HCT116 (cell line): Measurements from ENCODE around the gene TAF1C. TPM values are rescaled to one million over a fixed set of nuclear protein-coding genes. Genes with fewer than 3 reads are reported as not detected.

Experiments used
- ATAC-seq: fragments of 200-7000 bp; cut with Tn5 transposase; 2 replicates; pipeline ENCODE4 v1.9.1; 2020; ENCODE audit warnings: mild to moderate bottlenecking, moderate library complexity
- BruUV-seq: library from RNA; stranded (reverse); fragments of 400-500 nt; replicated peaks from 2 replicates; lab custom pipeline; 2021; lab: Mats Ljungman, UMichigan
- CTCF ChIA-PET: fragments of 300-600 bp; sonication (Branson Sonifier 250); formaldehyde crosslinking; loops from one replicate; lab custom pipeline; 2021; ENCODE audit warnings: antibody characterized with exemption; lab: Charles Lee
- POLR2A ChIA-PET: fragments of 300-600, 350-600 bp; sonication (Branson Sonifier 250); formaldehyde crosslinking; loops from one replicate; lab custom pipeline; 2021; ENCODE audit warnings: antibody characterized with exemption; lab: Charles Lee
- RAD21 ChIA-PET, 2 experiments: fragments of 300-600 bp; sonication (Branson Sonifier 250); formaldehyde crosslinking; loops; one replicate each; lab custom pipeline; 2023; ENCODE audit warnings: low total read pairs in 2 of 2; ENCODE audit not compliant: uncharacterized antibody in 2 of 2, unreplicated experiment in 2 of 2, low non-redundant PET in 1 of 2; lab: Charles Lee
- DNase-seq: peaks from one replicate; pipeline ENCODE4 v3.0.0-alpha.2; 2010; ENCODE audit warnings: low read depth, low spot score
- H2AFZ ChIP-seq: fragments of 200-600 bp; shearing (Covaris generic), sonication (generic); 2 replicates; pipeline ENCODE4 v1.6.1; 2017; ENCODE audit warnings: low read depth, mixed run types, mixed read lengths, antibody characterized with exemption, low read length; ENCODE audit not compliant: poor library complexity, severe bottlenecking
- H3K27ac ChIP-seq: 2 replicates; pipeline ENCODE4 v1.5.1; 2012; ENCODE audit warnings: low read depth, low read length
- H3K27me3 ChIP-seq: fragments of 200-600 bp; sonication (generic); 2 replicates; pipeline ENCODE4 v1.6.1; 2016; ENCODE audit warnings: mixed run types, low read length, mixed read lengths; ENCODE audit not compliant: insufficient read depth
- H3K36me3 ChIP-seq, 2 experiments: fragments of 200-500 bp in 1 of 2; fragments of 200-600 bp in 1 of 2; sonication (Bioruptor generic) in 1 of 2; sonication (generic) in 1 of 2; 2 replicates each; pipeline versions ENCODE4 v1.5.1 to v1.6.1; 2014 to 2016; ENCODE audit warnings: low read length in 2 of 2, inconsistent platforms in 1 of 2, mixed read lengths in 1 of 2, mixed run types in 1 of 2; ENCODE audit not compliant: insufficient read depth in 2 of 2, control insufficient read depth in 1 of 2
- H3K4me1 ChIP-seq, 2 experiments: fragments of 200-600 bp in 1 of 2; sonication (generic) in 1 of 2; 2 replicates each; pipeline versions ENCODE4 v1.5.1 to v1.6.1; 2012 to 2017; ENCODE audit warnings: low read length in 2 of 2, inconsistent platforms in 1 of 2, mild to moderate bottlenecking in 1 of 2, mixed read lengths in 1 of 2, mixed run types in 1 of 2, moderate library complexity in 1 of 2; ENCODE audit not compliant: insufficient read depth in 2 of 2, control insufficient read depth in 1 of 2
- H3K4me2 ChIP-seq: fragments of 200-600 bp; sonication (generic); 2 replicates; pipeline ENCODE4 v1.6.1; 2017; ENCODE audit warnings: mixed run types, low read length, mixed read lengths
- H3K4me3 ChIP-seq, 2 experiments: fragments of 200-600 bp in 1 of 2; sonication (generic) in 1 of 2; replicated peaks in 1 of 2; 2 replicates each; pipeline ENCODE4 v1.5.1; 2011 to 2016; ENCODE audit warnings: low read length in 2 of 2, control low read depth in 1 of 2, low read depth in 1 of 2, mild to moderate bottlenecking in 1 of 2, mixed read lengths in 1 of 2, mixed run types in 1 of 2
- H3K79me2 ChIP-seq: fragments of 200-600 bp; sonication (generic); 2 replicates; pipeline ENCODE4 v1.6.1; 2017; ENCODE audit warnings: mild to moderate bottlenecking, mixed run types, low read length, moderate library complexity, mixed read lengths; ENCODE audit not compliant: insufficient read depth
- H3K9ac ChIP-seq: fragments of 200-600 bp; sonication (generic); 2 replicates; pipeline ENCODE4 v1.6.1; 2016; ENCODE audit warnings: low read length, mixed read lengths
- H3K9me2 ChIP-seq: fragments of 200-600 bp; sonication (generic), shearing (Covaris generic); 2 replicates; pipeline ENCODE4 v1.6.1; 2017; ENCODE audit warnings: mixed run types, mild to moderate bottlenecking, moderate library complexity; ENCODE audit not compliant: insufficient read depth
- H3K9me3 ChIP-seq, 2 experiments: fragments of 200-500 bp in 1 of 2; fragments of 200-600 bp in 1 of 2; sonication (Bioruptor generic) in 1 of 2; sonication (generic) in 1 of 2; 2 replicates each; pipeline ENCODE4 v1.6.1; 2014 to 2017; ENCODE audit warnings: low read length in 2 of 2, mixed read lengths in 2 of 2, inconsistent platforms in 1 of 2, low read depth in 1 of 2, mild to moderate bottlenecking in 1 of 2, mixed run types in 1 of 2, moderate library complexity in 1 of 2; ENCODE audit not compliant: control insufficient read depth in 1 of 2, insufficient read depth in 1 of 2
- H4K20me1 ChIP-seq: fragments of 200-600 bp; sonication (generic), shearing (Covaris generic); 2 replicates; pipeline ENCODE4 v1.6.1; 2017; ENCODE audit warnings: mixed run types, mild to moderate bottlenecking, moderate library complexity; ENCODE audit not compliant: insufficient read depth
- CBX3 ChIP-seq: IDR thresholded peaks from 2 replicates; pipeline ENCODE4 v1.6.1; 2012; ENCODE audit warnings: low read depth
- EGR1 ChIP-seq: IDR thresholded peaks from 2 replicates; pipeline ENCODE4 v1.6.1; 2012; ENCODE audit warnings: low read depth
- ELF1 ChIP-seq: IDR thresholded peaks from 2 replicates; pipeline ENCODE4 v1.6.1; 2012; ENCODE audit warnings: low read depth, borderline replicate concordance
- EZH2 ChIP-seq: fragments of 200-600 bp; sonication (generic); IDR thresholded peaks from 2 replicates; pipeline ENCODE4 v1.6.1; 2017; ENCODE audit warnings: antibody characterized with exemption, mixed run types
- EZH2phosphoT487 ChIP-seq: fragments of 200-600 bp; IDR thresholded peaks from 2 replicates; pipeline ENCODE4 v1.6.1; 2018; ENCODE audit warnings: antibody characterized with exemption, borderline replicate concordance
- FOSL1 ChIP-seq: IDR thresholded peaks from 2 replicates; pipeline ENCODE4 v1.6.1; 2012; ENCODE audit warnings: low read depth
- JUND ChIP-seq: IDR thresholded peaks from 2 replicates; pipeline ENCODE4 v1.6.1; 2012
- POLR2A ChIP-seq: IDR thresholded peaks from 2 replicates; pipeline ENCODE4 v1.7.0; 2011; ENCODE audit warnings: borderline replicate concordance; ENCODE audit not compliant: insufficient read depth, insufficient read length; ENCODE audit errors: extremely low read depth
- RAD21 ChIP-seq: IDR thresholded peaks from 2 replicates; pipeline ENCODE4 v1.6.1; 2012; ENCODE audit warnings: low read depth, mild to moderate bottlenecking
- REST ChIP-seq: IDR thresholded peaks from 2 replicates; pipeline ENCODE4 v1.6.1; 2012; ENCODE audit warnings: low read depth
- SIN3A ChIP-seq: IDR thresholded peaks from 2 replicates; pipeline ENCODE4 v1.6.1; 2012; ENCODE audit warnings: low read depth
- SP1 ChIP-seq: IDR thresholded peaks from 2 replicates; pipeline ENCODE4 v1.6.1; 2012; ENCODE audit warnings: low read depth
- TCF7L2 ChIP-seq: IDR thresholded peaks from 2 replicates; pipeline ENCODE4 v1.7.0; 2011; ENCODE audit warnings: borderline replicate concordance, inconsistent platforms; ENCODE audit not compliant: insufficient read depth, insufficient read length; ENCODE audit errors: extremely low read depth
- YY1 ChIP-seq: IDR thresholded peaks from 2 replicates; pipeline ENCODE4 v1.6.1; 2011; ENCODE audit warnings: low read length, low read depth, moderate library complexity, mild to moderate bottlenecking; ENCODE audit not compliant: insufficient replicate concordance; ENCODE audit errors: extremely low read depth
- ZFX ChIP-seq: fragments of 450-650 bp; IDR thresholded peaks from 2 replicates; pipeline ENCODE4 v1.6.1; 2017
- ZNF274 ChIP-seq: fragments of 200-500 bp; sonication (Bioruptor generic); IDR thresholded peaks from 2 replicates; pipeline ENCODE4 v1.6.1; 2014; ENCODE audit warnings: mild to moderate bottlenecking, low read depth, low read length, inconsistent platforms
- intact Hi-C: fragments of 100-400 bp; cut with micrococcal nuclease; formaldehyde crosslinking; loops from 2 replicates; pipeline ENCODE4 v1.10.0; 2022
- total RNA-seq: library from RNA; stranded (reverse); gene quantifications from one replicate; pipeline ENCODE4 v1.2.1, GENCODE V29; 2021; ENCODE audit not compliant: unreplicated experiment
- TF ChIP-seq, protein P1 (sequence below), 3 experiments: fragments of 200-600 bp in 1 of 3; sonication (generic) in 1 of 3; IDR thresholded peaks in 2 of 3; conservative IDR thresholded peaks in 1 of 3; 2 replicates each; pipeline ENCODE4 v1.5.1; 2012 to 2017; ENCODE audit warnings: low read depth in 2 of 3, low read length in 2 of 3, antibody characterized with exemption in 1 of 3, borderline replicate concordance in 1 of 3, control low read depth in 1 of 3, mild to moderate bottlenecking in 1 of 3, mixed read lengths in 1 of 3, mixed run types in 1 of 3, moderate library complexity in 1 of 3; ENCODE audit not compliant: insufficient read depth in 1 of 3

The TAF1C gene
- total RNA-seq, 1 experiment from 2014 or later, result 76.3 TPM

DNA sequence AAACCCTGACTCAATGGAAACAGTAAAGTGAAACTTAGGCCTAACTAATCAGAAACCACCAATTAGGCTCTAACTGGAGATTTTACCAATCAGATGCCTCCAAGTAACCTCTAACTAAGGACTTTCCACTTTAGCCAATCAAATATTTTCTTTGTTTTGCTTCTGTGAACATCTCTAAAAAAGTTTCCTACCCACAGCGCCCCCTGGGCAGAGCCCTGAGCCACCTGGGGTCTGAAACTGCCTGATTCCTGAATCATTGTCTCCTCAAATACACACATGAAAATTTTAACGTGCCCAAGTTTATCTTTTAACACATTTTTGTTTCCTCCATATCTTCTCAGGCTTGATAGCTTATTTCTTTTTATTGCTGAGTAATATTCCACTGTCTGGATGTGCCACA, 23.1 kb upstream of the TAF1C start:
- CTCF ChIA-PET, result interaction anchor here (1.6 kb wide), 1 partner anchor 23 kb away, joined by 4 read pairs; the partner anchor contains the start of gene TAF1C
- H3K9me3 ChIP-seq, result no peaks in the 10 kb centered on the region
- no peaks in the 10 kb centered on the region for H3K27me3 ChIP-seq
- H3K4me3 ChIP-seq, result no peak overlapping the region
- no peak overlapping the region for H3K4me2 ChIP-seq
- no peaks in the 10 kb centered on the region for H3K79me2 ChIP-seq
- RAD21 ChIA-PET, result no interaction called here
- BruUV-seq, result no TSS peak
- no peak overlapping the region for H3K27ac ChIP-seq
- ATAC-seq (peak; percentile 53), DNase-seq (peak; percentile 34)
- H2AFZ ChIP-seq, result peak overlapping the region; percentile 1
- H3K9me2 ChIP-seq, result no peaks in the 10 kb centered on the region
- intact Hi-C loops, result no loop called here
- POLR2A ChIA-PET, result no interaction called here
- H3K9ac ChIP-seq, result no peak overlapping the region
- no peak for TF ChIP-seq POLR2A
- TF ChIP-seq, protein P1, sequence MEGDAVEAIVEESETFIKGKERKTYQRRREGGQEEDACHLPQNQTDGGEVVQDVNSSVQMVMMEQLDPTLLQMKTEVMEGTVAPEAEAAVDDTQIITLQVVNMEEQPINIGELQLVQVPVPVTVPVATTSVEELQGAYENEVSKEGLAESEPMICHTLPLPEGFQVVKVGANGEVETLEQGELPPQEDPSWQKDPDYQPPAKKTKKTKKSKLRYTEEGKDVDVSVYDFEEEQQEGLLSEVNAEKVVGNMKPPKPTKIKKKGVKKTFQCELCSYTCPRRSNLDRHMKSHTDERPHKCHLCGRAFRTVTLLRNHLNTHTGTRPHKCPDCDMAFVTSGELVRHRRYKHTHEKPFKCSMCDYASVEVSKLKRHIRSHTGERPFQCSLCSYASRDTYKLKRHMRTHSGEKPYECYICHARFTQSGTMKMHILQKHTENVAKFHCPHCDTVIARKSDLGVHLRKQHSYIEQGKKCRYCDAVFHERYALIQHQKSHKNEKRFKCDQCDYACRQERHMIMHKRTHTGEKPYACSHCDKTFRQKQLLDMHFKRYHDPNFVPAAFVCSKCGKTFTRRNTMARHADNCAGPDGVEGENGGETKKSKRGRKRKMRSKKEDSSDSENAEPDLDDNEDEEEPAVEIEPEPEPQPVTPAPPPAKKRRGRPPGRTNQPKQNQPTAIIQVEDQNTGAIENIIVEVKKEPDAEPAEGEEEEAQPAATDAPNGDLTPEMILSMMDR (IDR thresholded peaks at IDR 0.05 in 2 of 3, conservative IDR thresholded peaks at IDR 0.05 in 1 of 3; ENCODE audit: borderline replicate concordance in 1 of 3, insufficient read depth in 1 of 3, low read depth in 2 of 3, low read length in 2 of 3), result peak; percentile 23 to 59 (median 31); a peak in 4 of 6 replicates
- H3K36me3 ChIP-seq, result no peaks in the 10 kb centered on the region
- H4K20me1 ChIP-seq, result no peaks in the 10 kb centered on the region
- no peaks in the 10 kb centered on the region for H3K4me1 ChIP-seq

DNA sequence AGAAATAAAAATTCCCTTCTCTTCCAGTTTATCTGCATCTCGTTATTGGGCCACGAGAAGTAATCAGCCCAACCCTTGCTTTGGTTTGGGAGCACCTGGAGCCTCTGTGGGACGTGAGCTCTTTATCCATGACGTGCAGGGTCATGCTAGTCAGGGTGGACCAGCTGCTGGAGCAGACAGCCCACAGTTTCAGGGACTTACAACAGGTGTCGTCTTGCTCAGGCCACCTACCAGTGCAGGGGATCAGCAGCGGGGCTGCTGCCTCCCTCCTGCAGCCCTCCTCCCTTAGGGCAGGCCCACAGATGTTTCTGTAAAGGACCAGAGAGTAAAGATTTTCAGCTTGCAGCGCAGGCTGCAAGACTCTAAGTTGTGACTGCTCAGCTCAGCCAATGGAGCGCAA, 21.0 kb upstream of the TAF1C start:
- Histone ChIP-seq H3K79me2 (no peaks in the 10 kb centered on the region), H3K4me1 (no peaks in the 10 kb centered on the region)
- no peak for ATAC-seq
- ChIA-PET POLR2A (no interaction called here), CTCF (interaction anchor here (1.0 kb wide), 1 partner anchor 21 kb away, joined by 4 read pairs; the partner anchor contains the start of gene TAF1C)
- no peak for TF ChIP-seq REST
- no peak for TF ChIP-seq POLR2A
- no peak for TF ChIP-seq EZH2
- no peak for TF ChIP-seq FOSL1
- no peak for TF ChIP-seq TCF7L2
- TF ChIP-seq ZNF274, result no peak
- no peak for TF ChIP-seq SP1
- no peak for TF ChIP-seq RAD21
- no peak for TF ChIP-seq JUND
- TF ChIP-seq YY1, result no peak
- TF ChIP-seq SIN3A, result no peak
- TF ChIP-seq EZH2phosphoT487, result no peak
- TF ChIP-seq ELF1, result no peak
- TF ChIP-seq CBX3, result no peak
- TF ChIP-seq EGR1, result no peak
- no peak for TF ChIP-seq ZFX
- TF ChIP-seq, all 23 proteins: peak for 0
- Histone ChIP-seq H3K4me3 (no peak overlapping the region), H2AFZ (no peak overlapping the region), H3K9me2 (no peaks in the 10 kb centered on the region), H3K9me3 (no peaks in the 10 kb centered on the region), H4K20me1 (no peaks in the 10 kb centered on the region), H3K4me2 (no peak overlapping the region), H3K27ac (no peak overlapping the region), H3K9ac (no peak overlapping the region), H3K36me3 (no peaks in the 10 kb centered on the region), H3K27me3 (no peaks in the 10 kb centered on the region)
- BruUV-seq, result no TSS peak
- DNase-seq, result no peak
- RAD21 ChIA-PET, result no interaction called here
- intact Hi-C loops, result no loop called here
